HG03039 (cell line): ENCODE data around the gene RTP5.
A peak's percentile ranks its signal among the peaks of the same experiment; 100 is the strongest.

Experiments
- ATAC-seq: cut with Tn5 transposase; IDR thresholded peaks from one replicate; pipeline ENCODE4 v1.9.1; 2021; ENCODE audit warnings: mild to moderate bottlenecking, moderate library complexity; ENCODE audit not compliant: unreplicated experiment

The RTP5 gene

GRCh38 chr2:241843321-241844065 is 26.0 kb upstream of the RTP5 start:
- ATAC-seq: peak; percentile 13

DNA sequence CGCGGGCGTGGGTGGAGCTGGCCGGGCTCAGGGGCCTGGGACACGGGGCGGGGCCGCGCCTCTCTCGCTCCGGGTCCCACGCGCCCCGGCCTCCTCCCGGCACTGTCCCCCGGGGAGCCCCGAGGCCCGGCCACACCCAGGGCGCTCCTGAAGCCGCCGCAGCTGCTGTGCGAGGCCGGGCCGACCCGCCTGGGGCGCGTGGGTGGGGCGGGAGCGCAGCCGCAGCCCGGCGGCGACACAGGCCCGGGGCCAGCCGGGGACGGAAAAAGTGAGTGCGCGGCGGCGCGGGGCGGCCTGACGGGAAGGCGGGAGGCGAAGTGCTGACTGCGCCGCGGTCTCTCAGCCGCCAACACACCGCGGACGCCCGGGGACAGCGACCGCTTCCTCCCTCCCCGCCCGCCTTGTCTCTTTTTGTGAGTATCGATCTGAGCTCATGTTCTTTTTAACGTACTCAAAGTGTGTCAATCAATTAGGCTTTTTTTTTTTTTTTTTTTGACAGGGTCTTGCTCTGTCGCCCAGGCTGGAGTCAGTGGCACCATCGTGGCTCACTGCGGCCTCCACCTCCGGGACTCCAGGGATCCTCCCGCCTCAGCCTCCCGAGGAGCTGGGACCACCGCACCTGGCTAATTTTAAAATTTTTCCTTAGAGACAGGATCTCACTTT is 25.3 kb upstream of the RTP5 start:
- peak; percentile 50 for ATAC-seq

DNA sequence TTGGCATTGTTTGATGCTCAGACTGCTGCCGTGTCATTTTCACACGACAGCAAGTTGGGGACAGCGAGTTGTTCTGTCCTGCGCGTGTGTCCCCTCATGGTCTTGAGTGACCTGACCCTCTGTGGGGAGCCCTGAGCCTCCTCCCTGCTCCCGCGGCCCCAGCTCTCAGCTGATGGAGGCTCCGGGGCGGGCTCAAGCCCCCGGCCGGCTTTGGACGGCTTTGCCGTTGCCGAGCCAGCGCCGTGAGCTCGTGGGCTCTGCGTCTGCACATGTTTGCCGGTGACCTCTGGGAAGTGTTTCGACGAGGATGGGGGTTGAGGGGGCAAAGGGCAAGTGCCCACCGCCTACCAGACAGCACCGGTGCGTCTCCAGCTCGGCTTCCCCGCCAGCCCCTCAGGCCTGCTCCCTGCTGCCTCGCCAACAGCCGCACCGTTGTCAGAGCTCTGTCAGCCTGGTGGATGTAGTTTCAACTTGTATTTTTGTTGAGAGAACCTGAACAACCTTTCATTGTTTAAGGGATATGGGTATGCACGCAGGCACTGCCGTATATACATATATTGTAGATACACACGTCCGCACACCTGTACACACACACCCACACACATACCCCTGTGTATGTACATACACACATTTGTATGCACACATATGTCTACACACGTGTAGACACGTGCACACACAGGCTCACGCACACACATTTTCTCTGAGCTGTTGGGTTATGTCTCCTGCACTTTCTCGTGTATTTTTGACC is 24.5 kb upstream of the RTP5 start:
- no peak for ATAC-seq

DNA sequence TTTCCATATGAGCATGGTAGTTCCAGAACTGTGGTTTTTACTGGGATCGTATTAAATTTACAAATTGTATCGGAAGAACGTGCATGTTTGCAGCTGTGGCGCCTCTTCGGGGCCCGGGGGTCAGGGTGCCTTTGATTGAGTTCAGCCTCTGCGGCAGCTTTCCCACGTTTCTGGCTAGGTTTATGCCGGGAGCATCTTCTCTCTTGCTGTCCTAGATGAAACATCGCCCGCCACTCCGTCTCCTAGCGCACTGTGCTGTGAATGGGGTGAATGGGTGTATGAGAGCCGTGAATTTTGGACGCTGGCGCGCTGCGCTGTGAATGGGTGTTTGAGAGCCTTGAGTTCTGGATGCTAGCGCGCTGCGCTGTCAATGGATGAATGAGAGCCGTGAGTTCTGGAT is 23.1 kb upstream of the RTP5 start:
- ATAC-seq: no peak

GRCh38 chr2:241848761-241849615 is 20.5 kb upstream of the RTP5 start:
- no peak for ATAC-seq

DNA sequence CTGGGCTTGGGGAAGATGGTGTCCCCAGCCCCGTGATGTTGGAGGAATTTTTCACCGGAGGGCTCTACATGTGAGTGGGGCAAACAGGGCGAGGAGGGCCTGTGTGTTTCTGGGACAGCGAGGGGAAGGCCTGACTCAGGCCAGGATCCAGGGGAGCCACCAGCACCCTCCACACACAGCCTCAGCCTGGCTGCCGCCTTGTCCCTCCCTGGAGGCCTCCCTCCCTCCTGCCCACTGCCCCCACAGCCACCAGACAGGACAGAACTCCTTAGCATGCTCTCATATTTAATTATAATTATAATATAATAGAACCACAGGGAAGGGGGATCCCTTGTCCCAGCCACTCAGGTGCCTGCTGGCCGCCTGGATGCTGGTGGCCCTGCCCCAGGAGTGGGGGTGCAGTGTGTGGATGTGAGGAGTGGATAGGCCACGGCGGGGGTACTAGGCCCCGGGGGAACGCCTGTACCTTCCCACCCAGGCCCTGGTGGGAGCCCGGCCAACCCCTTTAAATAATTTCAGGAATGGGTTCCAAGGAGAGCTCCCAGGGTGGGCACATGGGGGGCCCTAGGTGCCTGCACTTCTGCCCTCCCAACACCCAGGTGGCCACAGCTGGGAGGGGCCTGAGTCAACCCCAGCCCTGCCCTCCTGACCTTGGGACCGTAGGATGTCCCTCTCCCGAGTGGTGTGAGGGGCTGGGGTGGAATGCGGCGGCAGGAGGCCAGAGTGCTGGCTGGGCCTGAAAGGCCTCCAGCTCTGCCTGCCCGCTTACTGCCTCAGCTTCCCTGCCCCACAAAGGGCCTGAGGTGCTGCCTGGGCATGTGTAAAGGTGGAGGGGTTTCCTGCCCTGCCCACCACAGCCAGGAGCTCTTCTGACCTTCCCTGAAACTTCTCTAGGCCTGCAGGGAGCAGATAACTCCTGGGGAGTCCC is 19.6 kb upstream of the RTP5 start:
- ATAC-seq: no peak

GRCh38 chr2:241850544-241851324 is 18.8 kb upstream of the RTP5 start:
- ATAC-seq: no peak

- ATAC-seq: no peak
Observed at GRCh38 chr2:241851325-241852115, 18.0 kb upstream of the RTP5 start.

GRCh38 chr2:241852116-241852980 is 17.2 kb upstream of the RTP5 start:
- ATAC-seq: no peak

GRCh38 chr2:241852981-241853631 is 16.4 kb upstream of the RTP5 start:
- ATAC-seq: no peak

DNA sequence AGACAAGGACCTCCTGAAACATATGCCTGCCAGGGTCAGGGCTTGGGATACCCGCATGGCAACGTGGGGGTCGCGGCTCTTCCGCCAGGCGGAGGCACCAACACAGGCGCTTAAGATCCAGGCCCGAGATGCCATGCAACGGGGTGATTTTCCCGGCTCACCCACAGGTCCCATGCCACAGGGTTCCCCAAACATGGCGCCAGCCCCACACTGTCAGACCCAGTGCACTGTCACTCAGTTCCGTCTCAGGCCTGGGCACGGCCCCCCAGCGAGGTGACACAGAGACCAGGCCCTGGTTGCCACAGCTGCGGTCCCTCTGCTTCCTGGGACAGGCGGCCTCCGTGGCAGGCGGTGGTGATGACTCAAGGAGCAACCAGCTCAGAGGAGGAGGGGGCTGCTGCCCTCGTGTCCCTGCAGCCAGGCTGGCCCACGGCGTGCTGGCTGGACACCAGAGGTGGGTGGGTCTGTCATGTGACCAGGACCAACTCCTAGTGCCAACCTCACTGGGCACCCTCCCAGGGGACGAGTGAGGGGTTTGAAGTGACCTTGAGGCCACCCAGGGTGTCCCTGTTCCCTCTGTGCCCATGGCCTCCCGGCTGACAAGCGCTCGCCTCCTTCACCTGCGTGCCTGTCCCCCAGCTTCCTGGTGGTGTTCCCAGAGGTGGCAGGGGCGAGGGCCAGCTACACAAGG is 15.7 kb upstream of the RTP5 start:
- ATAC-seq: no peak

DNA sequence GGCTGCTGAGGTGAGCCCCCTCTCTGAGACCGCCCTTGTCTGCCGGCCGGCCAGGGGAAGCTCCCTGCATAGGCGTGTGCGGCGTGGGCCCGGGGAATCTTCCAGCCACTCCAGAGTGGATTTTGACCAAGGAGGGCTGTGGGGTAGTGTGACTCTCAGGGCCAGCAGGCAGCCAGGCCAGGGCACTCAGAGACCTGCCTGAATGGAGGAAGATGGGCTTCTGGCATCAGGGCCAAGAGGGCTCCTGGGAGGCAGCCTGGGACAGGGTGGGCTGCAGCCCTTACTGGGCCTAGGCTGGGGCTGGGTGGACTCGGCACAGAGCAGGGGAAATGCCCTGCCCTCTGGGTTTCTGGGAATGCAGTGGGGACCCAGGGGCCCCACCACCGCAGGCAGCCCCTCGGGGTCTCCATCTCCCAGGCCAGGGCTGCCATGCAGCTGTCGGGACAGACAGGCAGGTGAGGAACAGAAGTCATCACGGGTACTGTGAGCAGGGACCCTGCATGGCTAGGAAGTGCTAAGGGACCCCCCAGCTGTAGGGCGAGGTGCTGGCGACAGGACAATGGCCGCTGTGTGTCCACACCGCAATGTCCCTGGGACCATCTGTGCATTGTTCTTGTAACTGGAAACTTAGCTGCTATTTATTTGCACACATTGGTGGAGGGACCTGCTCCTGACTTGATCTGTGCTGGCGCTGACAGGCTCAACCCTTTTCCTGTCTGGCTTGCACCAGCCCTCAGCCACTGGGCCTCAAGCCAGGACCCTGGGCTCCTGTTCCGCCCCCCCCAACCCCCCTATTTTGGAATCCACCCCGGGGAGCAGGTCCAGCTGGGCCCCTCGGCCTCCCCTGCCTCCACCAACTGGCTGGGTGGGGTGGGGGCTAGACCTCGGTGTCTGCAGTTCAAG is 14.9 kb upstream of the RTP5 start:
- ATAC-seq: no peak

DNA sequence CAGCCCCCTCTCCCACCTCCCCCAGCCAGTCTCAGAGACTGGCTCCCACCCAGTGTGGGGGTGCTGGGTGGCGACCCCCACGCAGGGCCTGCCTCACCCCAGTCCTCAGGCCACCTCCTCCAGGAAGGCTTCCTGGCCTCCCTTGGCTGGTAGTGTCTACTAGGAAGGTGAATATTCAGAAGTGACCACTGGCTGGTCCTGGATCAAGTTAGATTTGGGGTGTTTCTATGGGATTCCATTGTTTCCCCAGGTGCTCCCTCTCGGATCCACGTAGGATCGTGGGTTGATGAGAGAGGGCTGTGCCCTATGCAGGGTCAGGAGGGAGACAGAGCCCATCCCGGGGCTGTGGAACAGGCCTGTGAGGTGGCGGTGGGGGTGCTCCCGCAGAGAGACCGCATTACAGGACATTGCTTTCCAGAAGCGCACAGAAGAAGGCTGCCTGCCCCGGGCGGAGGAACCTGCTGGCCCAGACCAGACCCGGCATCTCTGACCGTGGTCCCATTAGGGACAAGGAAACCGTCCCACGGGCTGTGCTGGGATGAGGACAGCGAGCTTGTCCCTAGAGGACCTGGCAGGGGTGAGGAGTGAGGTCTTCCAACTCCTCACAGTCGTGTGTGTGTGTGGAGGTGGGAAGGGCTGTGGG is 14.2 kb upstream of the RTP5 start:
- no peak for ATAC-seq

- ATAC-seq: no peak
Observed at GRCh38 chr2:241855888-241856422, 13.6 kb upstream of the RTP5 start.
